GM12891 (cell line): ENCODE results near the gene SIK3.

Experiments used
- DNase-seq: peaks from one replicate; pipeline ENCODE4 v3.0.0; 2011; ENCODE audit warnings: low spot score; ENCODE audit not compliant: insufficient read length
- FAIRE-seq: peaks from 2 replicates; lab custom pipeline; 2011; peaks lifted over from hg19 to GRCh38; lab: Jason Lieb, UNC
- PAX5 ChIP-seq: IDR thresholded peaks from 2 replicates; pipeline ENCODE4 v1.6.1; 2011; ENCODE audit warnings: low read length, moderate library complexity, mild to moderate bottlenecking; ENCODE audit not compliant: insufficient read depth, severe bottlenecking
- POLR2A ChIP-seq: IDR thresholded peaks from 2 replicates; pipeline ENCODE4 v1.6.1; 2011; ENCODE audit warnings: low read depth, low read length, control low read depth
- POLR2AphosphoS5 ChIP-seq: IDR thresholded peaks from 2 replicates; pipeline ENCODE4 v1.6.1; 2011; ENCODE audit warnings: low read depth, low read length, control low read depth
- POU2F2 ChIP-seq: IDR thresholded peaks from 2 replicates; pipeline ENCODE4 v1.6.1; 2011; ENCODE audit warnings: low read depth, mild to moderate bottlenecking, control low read depth, low read length, moderate library complexity
- SPI1 ChIP-seq: IDR thresholded peaks from 2 replicates; pipeline ENCODE4 v1.6.1; 2011; ENCODE audit warnings: low read depth, low read length, control low read depth
- TAF1 ChIP-seq: IDR thresholded peaks from 2 replicates; pipeline ENCODE4 v1.6.1; 2011; ENCODE audit warnings: low read depth, low read length, control low read depth

The SIK3 gene

GRCh38 chr11:117022526-117022925, 75.7 kb downstream of the SIK3 start:
- TF ChIP-seq SPI1 (no peak), POU2F2 (no peak), PAX5 (no peak), TAF1 (no peak), POLR2A (no peak), POLR2AphosphoS5 (no peak)
- DNase-seq (no peak), FAIRE-seq (no peak)

- no peak for TF ChIP-seq PAX5
- TF ChIP-seq POLR2A: no peak
- no peak for TF ChIP-seq POLR2AphosphoS5
- no peak for TF ChIP-seq TAF1
- DNase-seq: no peak
- FAIRE-seq: peak; percentile 94
Observed at GRCh38 chr11:117020869-117021564, 77.2 kb downstream of the SIK3 start.

GRCh38 chr11:117020287-117020686, 77.9 kb downstream of the SIK3 start:
- TF ChIP-seq POLR2AphosphoS5: no peak
- TF ChIP-seq PAX5: no peak
- TF ChIP-seq POU2F2: 0 out of 2 replicates have a peak, but pooled peaks have one; percentile 31
- DNase-seq (no peak), FAIRE-seq (peak; percentile 87)

- TF ChIP-seq POLR2A (no peak), PAX5 (no peak), POLR2AphosphoS5 (no peak), POU2F2 (no peak), TAF1 (no peak), SPI1 (no peak)
- DNase-seq (no peak), FAIRE-seq (peak; percentile 62)
Observed at GRCh38 chr11:117019871-117020270, 78.4 kb downstream of the SIK3 start.

- FAIRE-seq (no peak), DNase-seq (no peak)
- TF ChIP-seq SPI1: no peak
- TF ChIP-seq POLR2A: no peak
- no peak for TF ChIP-seq TAF1
- TF ChIP-seq POLR2AphosphoS5: no peak
- no peak for TF ChIP-seq POU2F2
- TF ChIP-seq PAX5: no peak
Observed at GRCh38 chr11:117017456-117017855, 80.8 kb downstream of the SIK3 start.

- FAIRE-seq (peak; percentile 23), DNase-seq (no peak)
- no peak for TF ChIP-seq PAX5
- no peak for TF ChIP-seq POLR2AphosphoS5
- TF ChIP-seq TAF1: no peak
- no peak for TF ChIP-seq POLR2A
- TF ChIP-seq SPI1: no peak
- TF ChIP-seq POU2F2: no peak
Observed at GRCh38 chr11:117016747-117017146, 81.5 kb downstream of the SIK3 start.

GRCh38 chr11:117016246-117016645, 82.0 kb downstream of the SIK3 start:
- TF ChIP-seq TAF1 (no peak), POLR2A (no peak), POLR2AphosphoS5 (no peak), SPI1 (no peak), POU2F2 (no peak), PAX5 (no peak)
- FAIRE-seq: no peak
- no peak for DNase-seq

- FAIRE-seq (no peak), DNase-seq (no peak)
- TF ChIP-seq SPI1 (no peak), PAX5 (no peak), POLR2AphosphoS5 (no peak), POLR2A (no peak), POU2F2 (no peak), TAF1 (no peak)
Observed at GRCh38 chr11:117011541-117011898, 86.7 kb downstream of the SIK3 start.

GRCh38 chr11:117010808-117011540, 87.3 kb downstream of the SIK3 start:
- DNase-seq: no peak
- TF ChIP-seq POLR2AphosphoS5 (no peak), PAX5 (no peak), POLR2A (no peak), POU2F2 (no peak), SPI1 (no peak), TAF1 (no peak)
- FAIRE-seq: no peak
